T-helper 2 cell (primary cell): Measurements from ENCODE around the gene MAP2.
A peak's percentile ranks its signal among the peaks of the same experiment; 100 is the strongest.

ENCODE experiments used
- DNase-seq, 5 experiments: peaks; one replicate each; pipeline versions ENCODE4 v3.0.0 to v3.0.0-alpha.2; 2012 to 2022

The MAP2 gene

GRCh38 chr2:209663139-209663538, 239.3 kb downstream of the MAP2 start:
- no peak for DNase-seq

GRCh38 chr2:209663656-209664055, 239.8 kb downstream of the MAP2 start:
- no peak for DNase-seq

DNA sequence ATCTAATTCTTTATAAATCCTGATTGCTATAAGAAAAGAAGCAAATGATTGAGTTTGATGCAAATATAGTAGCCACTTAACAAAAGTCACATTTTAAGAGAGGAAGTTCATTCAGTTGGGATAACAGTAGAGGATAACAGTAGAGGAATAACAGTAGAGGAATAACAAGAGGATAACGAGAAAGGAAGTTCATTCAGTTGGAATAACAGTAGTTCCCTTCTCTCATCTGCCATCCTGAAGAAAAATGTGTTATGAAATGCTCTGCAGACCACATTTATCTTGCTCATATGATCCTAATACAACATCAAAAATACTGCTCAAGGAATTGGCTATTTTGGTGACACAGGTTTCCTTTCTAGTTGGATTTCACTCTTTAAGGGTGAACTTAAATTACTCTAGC, 242.4 kb downstream of the MAP2 start:
- DNase-seq: no peak

GRCh38 chr2:209671020-209671680, 247.3 kb downstream of the MAP2 start:
- no peak for DNase-seq

- DNase-seq: no peak
Observed at GRCh38 chr2:209673811-209674210, 250.0 kb downstream of the MAP2 start.

DNA sequence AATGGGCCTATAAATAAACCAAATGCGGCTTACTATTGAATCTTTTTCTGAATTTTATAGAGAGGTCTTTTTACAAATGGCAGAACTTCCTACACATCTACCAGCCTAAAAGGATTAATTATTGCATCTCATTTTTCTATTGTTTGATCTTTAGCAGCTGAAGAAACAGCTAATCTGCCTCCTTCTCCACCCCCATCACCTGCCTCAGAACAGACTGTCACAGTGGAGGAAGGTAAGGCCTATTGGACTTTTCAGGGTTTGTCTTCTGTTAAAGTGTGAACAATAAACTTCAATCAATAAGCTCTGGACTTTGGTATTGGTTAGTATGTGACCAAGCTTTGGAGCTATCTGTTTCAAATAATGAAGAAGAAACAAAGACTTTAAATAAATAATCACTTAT, 256.7 kb downstream of the MAP2 start:
- no peak for DNase-seq

DNA sequence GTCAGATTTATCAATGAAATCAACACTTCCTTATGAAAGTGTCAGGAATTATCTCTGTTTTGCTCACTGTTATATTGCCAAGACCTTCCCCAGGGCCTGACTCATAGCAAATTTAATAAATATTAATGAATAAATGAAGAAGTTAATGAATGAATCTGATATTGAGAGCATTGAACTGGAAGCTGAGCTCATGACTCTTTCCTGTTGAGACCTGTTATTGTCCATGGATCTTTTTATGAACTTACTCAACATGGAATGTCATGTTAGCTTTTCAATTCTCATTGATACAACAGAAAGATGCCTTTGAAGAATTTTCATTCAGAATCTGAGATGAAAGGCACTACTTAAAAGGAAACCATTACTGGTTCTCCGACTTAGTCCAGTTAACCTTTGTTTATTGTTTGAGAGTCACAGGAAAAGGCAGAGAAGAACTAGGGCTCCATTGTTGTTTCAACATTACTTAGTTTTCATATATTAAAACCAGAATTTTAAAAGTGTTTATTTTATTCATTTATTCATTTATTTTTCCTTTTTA, 257.4 kb downstream of the MAP2 start:
- no peak for DNase-seq

- no peak for DNase-seq
Observed at GRCh38 chr2:209682646-209683045, 258.8 kb downstream of the MAP2 start.

DNA sequence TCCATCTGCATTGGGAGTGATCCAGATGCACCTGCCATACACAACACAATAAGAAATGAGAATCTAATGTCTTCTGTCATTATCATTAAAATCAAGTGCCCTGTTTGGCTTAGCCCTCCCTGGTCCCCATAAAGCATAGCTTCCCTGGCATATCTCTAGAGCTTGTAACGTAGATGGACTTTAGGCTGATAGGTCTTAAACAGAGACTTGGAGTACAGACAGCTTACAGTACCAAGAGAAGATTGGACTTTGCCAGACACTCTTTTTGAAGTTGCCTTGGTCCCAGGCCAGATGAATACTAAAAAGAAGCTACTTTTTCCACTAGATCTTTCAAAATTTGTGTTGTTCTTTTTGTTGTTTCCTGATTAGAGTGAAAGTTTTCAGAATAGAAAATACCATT, 261.5 kb downstream of the MAP2 start:
- DNase-seq: no peak

DNA sequence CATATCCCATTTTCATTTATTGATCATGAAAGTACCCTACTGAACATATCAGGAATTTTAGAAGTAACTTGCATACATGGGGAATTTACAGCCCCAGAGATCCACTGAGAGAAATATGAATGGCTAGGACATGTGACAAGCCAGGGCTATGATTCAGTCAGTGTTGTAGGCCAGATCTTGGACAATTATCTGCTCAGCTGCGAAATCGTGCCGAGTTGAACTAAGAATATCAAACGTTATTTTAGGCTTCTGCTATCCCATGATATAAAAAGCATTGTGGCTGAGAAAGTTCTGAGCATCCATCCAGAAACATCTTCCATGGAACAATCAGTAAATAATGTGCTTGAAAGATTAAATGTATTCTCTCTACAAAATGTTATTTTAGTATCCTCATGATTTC, 262.1 kb downstream of the MAP2 start:
- no peak for DNase-seq

DNA sequence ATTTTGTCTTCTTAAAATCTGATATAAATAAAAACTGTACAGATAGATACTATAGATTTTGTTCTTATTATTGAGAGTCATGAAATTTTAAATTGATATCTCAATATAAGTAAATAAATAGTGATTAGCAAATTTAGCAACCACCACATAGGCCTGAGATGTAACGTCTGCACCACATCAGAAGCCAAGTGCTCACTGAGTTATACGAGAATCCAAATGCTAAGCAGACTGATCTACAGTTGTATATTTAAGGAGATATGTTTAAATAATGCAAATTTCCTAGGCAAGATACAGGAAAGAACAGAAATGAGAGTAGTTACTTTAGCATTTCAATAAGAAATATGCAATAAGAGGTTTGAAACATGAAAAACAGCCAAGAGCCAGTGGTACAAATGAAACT, 262.6 kb downstream of the MAP2 start:
- no peak for DNase-seq

DNA sequence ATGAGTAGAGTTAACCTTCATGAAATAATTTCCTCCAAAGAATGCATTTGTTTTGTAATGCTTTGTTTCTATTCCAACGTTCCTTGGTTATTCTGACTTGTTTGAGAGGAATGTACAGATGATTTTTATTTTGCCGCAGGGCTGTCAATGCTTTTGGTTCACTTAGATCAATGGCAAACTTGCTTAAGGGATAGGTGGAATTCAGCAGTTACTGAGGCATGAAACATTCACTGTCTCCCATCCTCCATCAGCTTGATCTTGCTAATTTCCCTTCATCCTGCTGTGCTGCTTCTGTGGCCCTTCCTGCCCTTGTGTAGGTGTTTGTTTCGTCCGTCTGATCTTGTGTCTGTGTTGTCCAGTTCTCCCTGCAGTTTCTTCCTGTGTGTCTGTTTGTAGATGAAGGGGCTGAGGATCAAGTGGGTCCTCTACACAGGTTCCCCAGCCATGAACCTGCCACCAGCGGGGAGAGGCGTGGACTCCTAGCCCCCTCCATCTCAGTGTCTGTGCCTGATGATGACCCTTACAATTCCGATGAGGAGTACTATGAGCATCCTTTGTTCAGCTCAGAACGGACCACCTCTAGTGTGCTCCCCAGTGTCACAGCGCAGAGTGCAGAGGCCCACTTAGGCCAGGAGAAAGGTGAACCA, 263.6 kb downstream of the MAP2 start:
- no peak for DNase-seq

GRCh38 chr2:209688385-209688784, 264.5 kb downstream of the MAP2 start:
- no peak for DNase-seq

DNA sequence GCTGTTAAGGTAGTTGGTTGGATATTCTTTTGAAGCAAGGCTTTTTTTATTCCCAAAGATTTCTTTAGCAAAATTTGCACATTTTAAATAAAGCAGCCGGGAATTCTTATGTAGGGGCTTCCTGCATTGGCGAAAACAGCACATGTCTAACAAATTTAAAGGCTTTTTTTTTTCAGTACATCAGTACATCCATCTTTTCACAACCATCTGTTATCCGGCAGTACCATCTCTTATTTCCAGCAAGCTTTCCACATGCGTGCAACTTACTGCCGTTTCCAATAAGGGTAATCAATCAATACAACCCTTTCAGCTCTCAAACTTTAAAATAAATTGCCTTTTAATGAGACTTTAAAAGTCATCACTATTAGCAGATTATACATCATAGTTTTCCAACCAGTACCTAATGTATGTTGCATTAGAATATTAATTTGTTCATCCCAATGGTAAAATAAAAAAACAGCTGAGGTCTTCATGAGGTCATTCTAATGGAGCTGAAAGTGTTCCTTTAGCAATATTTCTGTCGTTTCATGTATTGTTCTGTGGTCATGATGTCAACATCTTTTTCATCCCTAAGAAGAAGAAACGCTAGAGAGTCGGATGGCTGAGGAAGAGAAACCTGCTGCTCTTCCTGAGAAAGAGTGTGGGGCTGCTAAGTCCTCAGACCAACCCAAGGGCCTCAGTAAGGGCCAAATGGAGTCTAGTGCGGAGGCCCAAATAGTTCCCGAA, 266.3 kb downstream of the MAP2 start:
- no peak for DNase-seq

DNA sequence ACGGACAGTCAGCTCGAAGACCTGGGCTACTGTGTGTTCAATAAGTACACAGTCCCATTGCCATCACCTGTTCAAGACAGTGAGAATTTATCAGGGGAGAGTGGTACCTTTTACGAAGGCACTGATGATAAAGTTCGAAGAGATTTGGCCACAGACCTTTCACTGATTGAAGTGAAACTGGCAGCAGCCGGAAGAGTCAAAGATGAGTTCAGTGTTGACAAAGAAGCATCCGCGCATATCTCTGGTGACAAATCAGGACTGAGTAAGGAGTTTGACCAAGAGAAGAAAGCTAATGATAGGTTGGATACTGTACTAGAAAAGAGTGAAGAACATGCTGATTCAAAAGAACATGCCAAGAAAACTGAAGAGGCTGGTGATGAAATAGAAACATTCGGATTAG, 270.9 kb downstream of the MAP2 start:
- DNase-seq: no peak

- DNase-seq: peak in 1 of 5 experiments; percentile 86
Observed at GRCh38 chr2:209696836-209697711, 273.2 kb downstream of the MAP2 start.

DNA sequence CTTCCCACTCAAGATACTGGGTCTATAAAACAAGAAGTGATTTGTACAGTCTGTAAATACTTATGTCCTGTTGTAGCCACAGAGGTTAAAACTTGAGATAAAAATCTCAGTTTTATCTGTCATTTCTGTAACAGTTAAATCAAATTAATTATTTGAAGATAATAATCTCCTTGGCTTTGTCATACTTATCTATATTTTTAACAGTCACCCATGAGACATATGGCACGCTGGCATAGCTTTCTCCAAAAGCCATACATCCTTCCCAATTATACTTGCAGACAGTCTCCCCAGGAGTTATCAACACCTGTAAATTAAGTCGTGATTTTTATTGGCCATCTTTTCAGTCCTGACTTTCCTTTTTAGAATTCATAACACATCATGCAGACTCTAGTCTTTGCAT, 278.9 kb downstream of the MAP2 start:
- DNase-seq: no peak

DNA sequence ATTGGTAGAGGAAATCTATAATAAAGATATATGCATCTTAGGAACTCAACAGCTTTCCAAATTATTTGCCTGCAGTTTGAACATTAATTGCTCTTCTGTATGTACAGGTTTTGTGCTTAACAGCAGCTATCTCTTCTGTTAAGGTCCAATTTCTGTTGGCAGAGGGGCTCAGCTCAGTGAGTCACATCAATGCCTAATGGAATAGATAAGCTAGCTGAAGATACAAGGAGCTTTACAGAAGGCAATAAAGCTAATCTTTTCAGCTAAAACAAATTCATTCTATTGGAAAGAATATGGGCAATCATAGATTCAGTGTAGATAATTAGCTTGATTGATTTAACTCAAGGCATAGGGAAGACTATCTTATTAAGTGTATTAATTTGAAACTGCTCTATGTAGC, 289.4 kb downstream of the MAP2 start:
- no peak for DNase-seq

- DNase-seq: no peak
Observed at GRCh38 chr2:209719034-209719433, 295.2 kb downstream of the MAP2 start.

- no peak for DNase-seq
Observed at GRCh38 chr2:209721497-209721896, 297.6 kb downstream of the MAP2 start.

- DNase-seq: no peak
Observed at GRCh38 chr2:209726311-209726710, 302.5 kb downstream of the MAP2 start.

GRCh38 chr2:209727077-209727476, 303.2 kb downstream of the MAP2 start:
- no peak for DNase-seq

DNA sequence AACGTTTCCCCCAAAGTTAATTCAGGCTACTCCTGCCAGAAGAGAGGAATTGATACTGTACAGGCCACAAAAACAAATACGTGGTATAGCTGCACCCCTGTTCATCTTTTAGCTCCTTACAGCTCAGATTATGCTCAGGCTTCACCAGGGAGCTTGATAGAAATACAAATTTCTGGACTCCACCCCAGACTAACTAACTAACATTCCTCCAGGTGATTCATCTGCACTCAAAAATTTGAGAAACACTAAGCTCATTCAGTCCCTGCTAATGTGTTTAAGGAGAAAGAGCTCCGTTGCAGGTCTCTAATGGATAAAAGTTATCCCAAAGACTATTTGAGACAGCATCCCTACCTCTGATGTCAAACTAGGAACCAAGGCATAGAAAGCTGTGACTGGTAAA, 311.0 kb downstream of the MAP2 start:
- DNase-seq: no peak
